ENCODE measurements around the gene PPFIA3.

The PPFIA3 gene

DNA sequence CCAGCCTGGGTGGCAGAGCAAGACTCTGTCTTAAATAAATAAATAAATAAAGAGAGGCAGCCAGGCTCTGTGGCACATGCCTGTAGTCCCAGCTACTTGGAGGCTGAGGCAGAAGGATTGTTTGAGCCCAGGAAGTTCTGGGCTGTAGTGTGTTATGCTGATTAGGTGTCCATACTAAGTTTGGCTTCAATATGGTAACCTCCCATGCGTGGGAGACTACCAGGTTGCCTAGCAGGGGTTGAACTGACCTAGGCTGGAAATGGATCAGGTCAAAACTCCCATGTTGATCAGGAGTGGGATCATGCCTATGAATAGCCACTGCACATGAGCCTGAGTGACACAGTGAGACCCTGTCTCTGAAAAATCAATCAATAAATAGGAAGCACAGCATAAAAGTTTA, 38.1 kb upstream of the PPFIA3 start:
- Histone ChIP-seq H3K27me3 (ENCODE audit: insufficient read depth, low read length, poor library complexity) (no peaks in the 10 kb centered on the region), H3K9ac (ENCODE audit: low read depth, low read length) (no peak overlapping the region), H3K4me2 (ENCODE audit: insufficient read depth, low read length) (no peak overlapping the region), H3K9me3 (ENCODE audit: insufficient read depth, low read length, severe bottlenecking) (no peaks in the 10 kb centered on the region), H4K20me1 (ENCODE audit: insufficient read depth, low read length) (peaks cover 7% of the 10 kb centered on the region), H3K79me2 (ENCODE audit: insufficient read depth, low read length) (peaks cover 14% of the 10 kb centered on the region), H3K4me3 (ENCODE audit: low read depth in 1 of 2, low read length in 2 of 2) (no peak overlapping the region), H3K27ac (ENCODE audit: low read length) (no peak overlapping the region), H3K4me1 (ENCODE audit: insufficient read depth, low read length) (peaks cover 11% of the 10 kb centered on the region), H2AFZ (ENCODE audit: low read depth, low read length) (0 out of 2 replicates have a peak overlapping the region, but pooled peaks have one; percentile 31), H3K36me3 (ENCODE audit: insufficient read depth, low read length) (peaks cover 4% of the 10 kb centered on the region)
- DNase-seq (no peak), ATAC-seq (ENCODE audit: insufficient read depth, low read depth) (no peak)
- TF ChIP-seq, protein P1, sequence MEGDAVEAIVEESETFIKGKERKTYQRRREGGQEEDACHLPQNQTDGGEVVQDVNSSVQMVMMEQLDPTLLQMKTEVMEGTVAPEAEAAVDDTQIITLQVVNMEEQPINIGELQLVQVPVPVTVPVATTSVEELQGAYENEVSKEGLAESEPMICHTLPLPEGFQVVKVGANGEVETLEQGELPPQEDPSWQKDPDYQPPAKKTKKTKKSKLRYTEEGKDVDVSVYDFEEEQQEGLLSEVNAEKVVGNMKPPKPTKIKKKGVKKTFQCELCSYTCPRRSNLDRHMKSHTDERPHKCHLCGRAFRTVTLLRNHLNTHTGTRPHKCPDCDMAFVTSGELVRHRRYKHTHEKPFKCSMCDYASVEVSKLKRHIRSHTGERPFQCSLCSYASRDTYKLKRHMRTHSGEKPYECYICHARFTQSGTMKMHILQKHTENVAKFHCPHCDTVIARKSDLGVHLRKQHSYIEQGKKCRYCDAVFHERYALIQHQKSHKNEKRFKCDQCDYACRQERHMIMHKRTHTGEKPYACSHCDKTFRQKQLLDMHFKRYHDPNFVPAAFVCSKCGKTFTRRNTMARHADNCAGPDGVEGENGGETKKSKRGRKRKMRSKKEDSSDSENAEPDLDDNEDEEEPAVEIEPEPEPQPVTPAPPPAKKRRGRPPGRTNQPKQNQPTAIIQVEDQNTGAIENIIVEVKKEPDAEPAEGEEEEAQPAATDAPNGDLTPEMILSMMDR (IDR thresholded peaks at IDR 0.05; ENCODE audit: borderline replicate concordance, extremely low read depth, low read length, poor library complexity, severe bottlenecking): no peak
- no peak for TF ChIP-seq EZH2 (IDR thresholded peaks at IDR 0.05; ENCODE audit: borderline replicate concordance, low read depth, low read length, severe bottlenecking)

DNA sequence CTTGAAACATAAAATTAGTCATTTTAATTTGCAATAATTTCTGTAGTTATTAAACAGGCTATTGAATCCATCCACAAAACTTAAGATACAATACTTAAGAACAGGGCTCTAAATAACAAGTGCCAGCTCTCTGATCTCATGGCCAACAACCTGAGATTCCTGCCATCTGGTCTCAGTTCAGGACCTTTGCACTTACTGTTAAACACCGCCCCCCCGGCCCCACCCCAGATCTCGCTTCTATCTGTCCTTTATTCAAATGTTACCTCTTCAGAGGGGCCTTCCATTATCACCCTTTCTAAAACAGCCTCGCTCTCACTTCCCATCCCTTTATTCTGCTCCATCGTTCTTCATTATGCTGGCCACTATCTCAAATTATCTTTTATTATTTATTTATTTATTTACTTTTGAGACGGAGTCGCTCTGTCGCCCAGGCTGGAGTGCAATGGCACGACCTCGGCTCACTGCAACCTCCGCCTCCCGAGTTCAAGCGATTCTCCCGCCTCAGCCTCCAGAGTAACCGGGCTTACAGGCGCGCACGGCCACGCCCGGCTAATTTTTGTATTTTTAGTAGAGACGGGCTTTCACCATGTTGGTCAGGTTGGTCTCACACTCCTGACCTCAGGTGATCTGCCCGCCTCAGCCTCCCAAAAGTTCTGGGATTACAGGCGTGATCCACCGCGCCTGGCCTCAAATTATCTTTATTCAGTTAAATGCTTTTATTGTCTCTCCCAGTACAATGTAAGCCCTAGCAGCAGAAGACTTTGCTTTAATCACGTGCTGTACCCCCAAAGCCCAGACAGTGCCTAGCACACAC, 34.9 kb upstream of the PPFIA3 start:
- Histone ChIP-seq H3K79me2 (ENCODE audit: insufficient read depth, low read length) (peaks cover 44% of the 10 kb centered on the region), H4K20me1 (ENCODE audit: insufficient read depth, low read length) (peaks cover 35% of the 10 kb centered on the region), H3K9me3 (ENCODE audit: insufficient read depth, low read length, severe bottlenecking) (no peaks in the 10 kb centered on the region), H3K36me3 (ENCODE audit: insufficient read depth, low read length) (peaks cover 32% of the 10 kb centered on the region), H3K4me2 (ENCODE audit: insufficient read depth, low read length) (peak overlapping the region; percentile 66), H3K4me1 (ENCODE audit: insufficient read depth, low read length) (peaks cover 36% of the 10 kb centered on the region), H3K9ac (ENCODE audit: low read depth, low read length) (peak overlapping the region; percentile 82), H3K27ac (ENCODE audit: low read length) (peak overlapping the region; percentile 78), H2AFZ (ENCODE audit: low read depth, low read length) (peak overlapping the region; percentile 71), H3K27me3 (ENCODE audit: insufficient read depth, low read length, poor library complexity) (no peaks in the 10 kb centered on the region), H3K4me3 (ENCODE audit: low read depth in 1 of 2, low read length in 2 of 2) (peak overlapping the region; percentile 1 to 76; a peak in 3 of 4 replicates)
- ATAC-seq (ENCODE audit: insufficient read depth, low read depth) (no peak), DNase-seq (no peak)
- no peak for TF ChIP-seq EZH2 (IDR thresholded peaks at IDR 0.05; ENCODE audit: borderline replicate concordance, low read depth, low read length, severe bottlenecking)
- TF ChIP-seq, protein P1 (IDR thresholded peaks at IDR 0.05; ENCODE audit: borderline replicate concordance, extremely low read depth, low read length, poor library complexity, severe bottlenecking): no peak

DNA sequence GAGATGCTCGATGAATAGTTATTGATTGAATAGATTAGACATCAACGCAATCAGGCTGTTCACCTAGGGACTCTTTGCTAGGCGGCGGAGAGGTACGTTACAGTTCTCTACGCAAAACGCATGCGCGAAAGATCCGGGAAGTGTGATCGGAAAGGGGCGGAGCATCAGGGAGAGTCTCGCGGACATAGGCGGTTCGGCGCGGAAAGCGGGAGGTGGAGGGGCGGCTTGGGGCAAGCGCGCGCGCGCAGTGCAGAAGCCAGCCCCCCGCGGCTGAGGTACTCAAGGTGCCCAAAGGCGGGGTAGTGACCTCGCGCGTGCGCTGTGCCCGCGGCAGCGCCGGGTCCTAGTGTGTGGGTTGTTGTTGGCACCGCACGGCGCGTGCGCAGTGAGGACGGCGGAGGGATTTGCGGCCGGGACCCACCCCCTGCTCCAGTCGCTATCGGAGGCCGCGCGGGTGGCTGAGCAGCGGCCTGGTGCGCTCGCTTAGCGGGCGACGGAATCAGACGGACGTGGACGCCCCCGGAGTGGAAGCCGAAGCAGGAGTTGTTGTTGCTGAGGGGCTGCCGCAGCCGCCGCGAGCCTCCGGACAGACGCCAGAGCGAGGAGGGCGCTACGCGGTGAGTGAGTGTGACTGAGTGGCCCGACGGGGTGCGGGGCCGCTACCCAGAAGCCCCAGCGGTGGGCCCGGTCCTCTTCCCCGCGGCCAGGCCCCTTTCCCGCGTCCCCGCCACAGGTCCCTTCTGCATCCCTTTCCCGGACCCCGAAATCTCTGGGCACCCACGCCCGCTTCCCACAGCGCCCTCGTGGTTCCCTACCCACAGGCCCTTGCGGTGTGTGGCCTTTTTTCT, 34.1 kb upstream of the PPFIA3 start, which contains the start of gene SNRNP70:
Gene SNRNP70 (plus strand): TSS at position 432 of the 848 bp plus-strand sequence. CDS start 964 bp downstream, outside the sequence.
- H3K4me3 ChIP-seq (ENCODE audit: low read depth in 1 of 2, low read length in 2 of 2): peak within 1 kb of the TSS; percentile 53 to 76
- DNase-seq: peak; percentile 100
- no peak for TF ChIP-seq EZH2 (IDR thresholded peaks at IDR 0.05; ENCODE audit: borderline replicate concordance, low read depth, low read length, severe bottlenecking)
- TF ChIP-seq, protein P1 (IDR thresholded peaks at IDR 0.05; ENCODE audit: borderline replicate concordance, extremely low read depth, low read length, poor library complexity, severe bottlenecking): no peak
- H3K4me2 ChIP-seq (ENCODE audit: insufficient read depth, low read length): peak within 1 kb of the TSS; percentile 96
- peak within 1 kb of the TSS; percentile 82 for H3K9ac ChIP-seq (ENCODE audit: low read depth, low read length)
- peaks cover 41% of the 10 kb centered on the region for H4K20me1 ChIP-seq (ENCODE audit: insufficient read depth, low read length)
- peak within 1 kb of the TSS; percentile 73 for H2AFZ ChIP-seq (ENCODE audit: low read depth, low read length)
- peak; percentile 91 for ATAC-seq (ENCODE audit: insufficient read depth, low read depth)
- H3K27ac ChIP-seq (ENCODE audit: low read length): peak within 1 kb of the TSS; percentile 78
- H3K79me2 ChIP-seq (ENCODE audit: insufficient read depth, low read length): peaks cover 51% of the 10 kb centered on the region
- H3K36me3 ChIP-seq (ENCODE audit: insufficient read depth, low read length): peaks cover 40% of the 10 kb centered on the region
- no peaks in the 10 kb centered on the region for H3K9me3 ChIP-seq (ENCODE audit: insufficient read depth, low read length, severe bottlenecking)
- H3K4me1 ChIP-seq (ENCODE audit: insufficient read depth, low read length): peaks cover 36% of the 10 kb centered on the region
- H3K27me3 ChIP-seq (ENCODE audit: insufficient read depth, low read length, poor library complexity): no peaks in the 10 kb centered on the region
